IMR-90 (cell line): ENCODE results near the gene GRPR.

ENCODE experiments used
- BHLHE40 ChIP-seq: fragments of 150-350 bp; IDR thresholded peaks from 2 replicates; pipeline ENCODE4 v1.6.1; 2016; ENCODE audit warnings: mild to moderate bottlenecking, low read depth, low read length
- CEBPB ChIP-seq: IDR thresholded peaks from 2 replicates; pipeline ENCODE4 v1.6.1; 2012; ENCODE audit warnings: low read depth, low read length, improper control_type of control experiment
- CHD1 ChIP-seq: IDR thresholded peaks from 2 replicates; pipeline ENCODE4 v1.6.1; 2012; ENCODE audit warnings: low read depth, low read length, improper control_type of control experiment
- FOS ChIP-seq: fragments of 150-350 bp; IDR thresholded peaks from 2 replicates; pipeline ENCODE4 v1.6.1; 2016; ENCODE audit warnings: low read depth, low read length
- MAFK ChIP-seq: IDR thresholded peaks from 2 replicates; pipeline ENCODE4 v1.6.1; 2012; ENCODE audit warnings: low read depth, low read length, improper control_type of control experiment
- MAZ ChIP-seq: IDR thresholded peaks from 2 replicates; pipeline ENCODE4 v1.6.1; 2012; ENCODE audit warnings: low read depth, mild to moderate bottlenecking, low read length, improper control_type of control experiment, moderate library complexity, borderline replicate concordance
- MXI1 ChIP-seq: IDR thresholded peaks from 2 replicates; pipeline ENCODE4 v1.6.1; 2012; ENCODE audit warnings: low read depth, mild to moderate bottlenecking, low read length, moderate library complexity, borderline replicate concordance
- POLR2A ChIP-seq: IDR thresholded peaks from 2 replicates; pipeline ENCODE4 v1.6.1; 2012; ENCODE audit warnings: mild to moderate bottlenecking, low read depth, low read length
- RAD21 ChIP-seq: IDR thresholded peaks from 2 replicates; pipeline ENCODE4 v1.6.1; 2012; ENCODE audit warnings: low read length, improper control_type of control experiment
- RCOR1 ChIP-seq: IDR thresholded peaks from 2 replicates; pipeline ENCODE4 v1.6.1; 2012; ENCODE audit warnings: mild to moderate bottlenecking, low read length, improper control_type of control experiment; ENCODE audit not compliant: insufficient replicate concordance
- RFX5 ChIP-seq: IDR thresholded peaks from 2 replicates; pipeline ENCODE4 v1.8.0; 2012; ENCODE audit warnings: low read depth, mild to moderate bottlenecking, low read length, moderate library complexity
- TF ChIP-seq, protein P1 (sequence below): conservative IDR thresholded peaks from 2 replicates; pipeline ENCODE4 v1.5.1; 2012; ENCODE audit warnings: mild to moderate bottlenecking, low read depth, low read length, improper control_type of control experiment
- TF ChIP-seq, protein P2 (sequence below): fragments of 150-350 bp; IDR thresholded peaks from 2 replicates; pipeline ENCODE4 v1.6.1; 2017; ENCODE audit warnings: mild to moderate bottlenecking, antibody characterized with exemption, low read length, low read depth
- TF ChIP-seq, protein P3 (sequence below): fragments of 150-350 bp; IDR thresholded peaks from 2 replicates; pipeline ENCODE4 v1.6.1; 2016; ENCODE audit warnings: low read depth, mild to moderate bottlenecking, low read length, moderate library complexity, borderline replicate concordance

DNA sequence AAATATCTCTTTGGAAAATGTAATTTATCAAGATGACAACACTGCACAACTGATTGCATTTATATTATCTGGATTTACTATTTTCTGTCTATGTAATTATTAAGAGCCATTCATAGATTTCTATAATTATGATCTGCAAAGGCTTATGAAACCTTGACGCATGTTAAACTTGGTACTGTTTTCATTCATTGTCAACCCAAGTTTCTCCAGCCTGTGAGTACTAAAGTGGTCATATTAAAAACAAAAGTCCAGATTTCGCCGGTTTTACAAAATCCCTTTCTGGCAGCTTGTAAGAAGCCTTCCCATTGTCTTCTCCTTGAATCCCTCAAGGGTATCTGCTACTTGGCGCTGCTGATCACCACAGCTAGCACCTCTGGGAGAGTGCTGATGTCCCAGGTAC lies 19.7 kb upstream of the GRPR start:
- TF ChIP-seq, protein P1, sequence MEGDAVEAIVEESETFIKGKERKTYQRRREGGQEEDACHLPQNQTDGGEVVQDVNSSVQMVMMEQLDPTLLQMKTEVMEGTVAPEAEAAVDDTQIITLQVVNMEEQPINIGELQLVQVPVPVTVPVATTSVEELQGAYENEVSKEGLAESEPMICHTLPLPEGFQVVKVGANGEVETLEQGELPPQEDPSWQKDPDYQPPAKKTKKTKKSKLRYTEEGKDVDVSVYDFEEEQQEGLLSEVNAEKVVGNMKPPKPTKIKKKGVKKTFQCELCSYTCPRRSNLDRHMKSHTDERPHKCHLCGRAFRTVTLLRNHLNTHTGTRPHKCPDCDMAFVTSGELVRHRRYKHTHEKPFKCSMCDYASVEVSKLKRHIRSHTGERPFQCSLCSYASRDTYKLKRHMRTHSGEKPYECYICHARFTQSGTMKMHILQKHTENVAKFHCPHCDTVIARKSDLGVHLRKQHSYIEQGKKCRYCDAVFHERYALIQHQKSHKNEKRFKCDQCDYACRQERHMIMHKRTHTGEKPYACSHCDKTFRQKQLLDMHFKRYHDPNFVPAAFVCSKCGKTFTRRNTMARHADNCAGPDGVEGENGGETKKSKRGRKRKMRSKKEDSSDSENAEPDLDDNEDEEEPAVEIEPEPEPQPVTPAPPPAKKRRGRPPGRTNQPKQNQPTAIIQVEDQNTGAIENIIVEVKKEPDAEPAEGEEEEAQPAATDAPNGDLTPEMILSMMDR = no peak
- TF ChIP-seq CHD1 = no peak
- TF ChIP-seq MAFK = no peak
- TF ChIP-seq POLR2A = no peak
- TF ChIP-seq, protein P2, sequence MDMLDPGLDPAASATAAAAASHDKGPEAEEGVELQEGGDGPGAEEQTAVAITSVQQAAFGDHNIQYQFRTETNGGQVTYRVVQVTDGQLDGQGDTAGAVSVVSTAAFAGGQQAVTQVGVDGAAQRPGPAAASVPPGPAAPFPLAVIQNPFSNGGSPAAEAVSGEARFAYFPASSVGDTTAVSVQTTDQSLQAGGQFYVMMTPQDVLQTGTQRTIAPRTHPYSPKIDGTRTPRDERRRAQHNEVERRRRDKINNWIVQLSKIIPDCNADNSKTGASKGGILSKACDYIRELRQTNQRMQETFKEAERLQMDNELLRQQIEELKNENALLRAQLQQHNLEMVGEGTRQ = no peak
- no peak for TF ChIP-seq MAZ
- no peak for TF ChIP-seq MXI1
- TF ChIP-seq, protein P3, sequence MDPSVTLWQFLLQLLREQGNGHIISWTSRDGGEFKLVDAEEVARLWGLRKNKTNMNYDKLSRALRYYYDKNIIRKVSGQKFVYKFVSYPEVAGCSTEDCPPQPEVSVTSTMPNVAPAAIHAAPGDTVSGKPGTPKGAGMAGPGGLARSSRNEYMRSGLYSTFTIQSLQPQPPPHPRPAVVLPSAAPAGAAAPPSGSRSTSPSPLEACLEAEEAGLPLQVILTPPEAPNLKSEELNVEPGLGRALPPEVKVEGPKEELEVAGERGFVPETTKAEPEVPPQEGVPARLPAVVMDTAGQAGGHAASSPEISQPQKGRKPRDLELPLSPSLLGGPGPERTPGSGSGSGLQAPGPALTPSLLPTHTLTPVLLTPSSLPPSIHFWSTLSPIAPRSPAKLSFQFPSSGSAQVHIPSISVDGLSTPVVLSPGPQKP = no peak
- no peak for TF ChIP-seq RAD21
- no peak for TF ChIP-seq BHLHE40
- no peak for TF ChIP-seq RFX5
- TF ChIP-seq RCOR1 = no peak
- no peak for TF ChIP-seq CEBPB
- TF ChIP-seq FOS = no peak
